NCI-H345 treated with DMSO at 0.1 percent for 48 hours (cell line): ENCODE measurements around the gene CAMK2D.

Experiments used
- DNase-seq: peaks from one replicate; lab custom pipeline; 2025; ENCODE audit not compliant: unreplicated experiment; lab: John Stamatoyannopoulos, UW

CAMK2D gene

DNA sequence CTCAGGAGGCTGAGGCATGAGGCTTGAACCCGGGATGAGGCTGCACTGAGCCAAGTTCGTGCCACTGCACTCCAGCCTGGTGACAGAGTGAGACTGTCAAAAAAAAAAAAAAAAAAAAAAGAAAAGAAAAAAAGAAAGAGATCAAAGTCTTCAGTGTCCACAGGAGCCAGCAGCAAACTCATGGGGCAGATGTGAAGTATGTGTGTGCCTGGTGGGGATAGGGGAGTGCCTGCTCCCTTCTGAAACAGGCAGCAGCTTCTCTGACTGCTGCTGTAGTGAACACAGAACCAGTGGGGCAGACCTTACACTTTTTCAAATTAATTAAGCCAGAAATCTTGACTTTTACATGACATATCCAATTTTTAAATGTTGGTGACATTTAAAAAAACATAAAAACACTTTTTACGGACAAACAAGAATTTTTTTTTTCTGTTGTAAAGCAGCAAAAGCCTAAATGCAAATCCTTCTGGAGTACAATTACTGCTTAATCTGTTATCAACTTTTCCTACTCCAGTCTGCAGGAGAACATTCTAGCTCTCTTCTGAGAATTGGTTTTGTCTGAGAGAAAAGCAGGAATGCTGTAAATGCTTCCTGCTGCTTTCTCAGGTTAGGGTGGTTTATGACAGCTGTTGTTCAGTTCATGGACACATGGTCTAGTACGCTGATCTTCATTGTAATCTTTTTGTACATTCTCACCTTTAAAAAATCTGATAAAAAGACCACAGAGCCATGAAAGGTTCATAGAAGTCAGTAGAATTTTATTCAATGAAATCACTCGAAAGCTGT is 311.1 kb downstream of the CAMK2D start:
- no peak for DNase-seq

DNA sequence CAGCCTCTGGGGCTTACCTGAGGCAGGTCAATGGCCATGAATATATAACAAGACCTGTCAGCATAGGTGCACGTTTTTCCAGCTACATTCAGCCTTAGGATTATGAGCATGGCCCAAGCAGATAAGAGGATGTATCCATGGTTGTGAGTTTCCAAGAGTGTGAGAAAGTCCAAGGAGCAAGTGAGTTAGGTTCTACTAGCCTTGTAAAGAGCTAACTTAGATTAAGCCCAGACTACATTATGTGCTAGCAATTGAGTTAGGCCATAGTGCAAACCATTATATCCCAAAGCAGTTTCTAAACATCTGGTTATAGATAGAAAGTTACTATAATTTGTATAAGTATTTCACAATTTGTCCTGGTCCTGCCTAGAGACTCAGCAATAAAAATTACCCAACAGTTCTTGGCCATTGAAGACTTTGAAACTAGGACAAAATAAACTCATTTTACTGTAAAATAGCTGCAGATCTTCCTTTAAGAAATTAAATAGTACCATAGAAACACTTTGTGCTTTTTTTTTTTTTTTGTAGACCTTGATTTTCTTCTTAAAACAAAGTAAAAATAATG is 312.0 kb downstream of the CAMK2D start:
- no peak for DNase-seq

DNA sequence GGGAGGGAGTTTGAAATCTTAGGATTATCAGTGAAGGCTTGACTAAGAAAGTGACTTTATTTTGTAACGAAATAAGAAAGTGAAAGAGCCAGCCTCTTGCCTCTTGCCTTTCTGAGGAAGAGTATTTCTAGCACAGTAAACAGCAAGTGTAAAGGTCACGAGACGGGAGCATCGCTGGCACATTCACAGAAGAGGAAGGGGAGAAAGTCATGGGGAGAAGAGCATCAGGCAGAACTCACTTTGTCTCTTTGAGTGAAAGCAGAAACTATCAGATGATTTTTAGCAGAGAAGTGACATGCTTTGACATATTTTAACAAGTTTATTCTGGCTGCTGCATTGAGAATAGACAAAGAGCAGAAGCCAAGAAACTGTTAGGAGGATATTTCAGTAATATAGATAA is 313.8 kb downstream of the CAMK2D start:
- no peak for DNase-seq

DNA sequence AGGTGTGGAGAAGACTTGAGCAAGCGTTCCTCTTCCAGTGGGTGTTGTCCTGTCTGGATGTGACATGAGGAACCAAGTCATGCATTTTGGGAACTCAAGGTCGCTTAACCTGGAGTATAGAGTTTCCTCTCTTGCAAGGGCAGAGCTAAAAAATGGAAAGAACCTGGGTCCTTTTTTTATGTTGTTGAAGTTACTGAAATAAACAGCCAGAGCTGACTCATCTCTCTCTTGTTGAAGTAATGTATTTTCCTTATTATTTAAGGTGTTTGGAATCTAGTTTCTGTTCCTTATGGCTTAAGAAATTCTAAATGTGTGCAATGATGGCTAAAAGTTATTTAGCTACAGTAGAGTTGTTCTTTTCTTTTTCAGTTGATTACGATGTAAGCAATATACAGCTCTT is 314.5 kb downstream of the CAMK2D start:
- DNase-seq = no peak

DNA sequence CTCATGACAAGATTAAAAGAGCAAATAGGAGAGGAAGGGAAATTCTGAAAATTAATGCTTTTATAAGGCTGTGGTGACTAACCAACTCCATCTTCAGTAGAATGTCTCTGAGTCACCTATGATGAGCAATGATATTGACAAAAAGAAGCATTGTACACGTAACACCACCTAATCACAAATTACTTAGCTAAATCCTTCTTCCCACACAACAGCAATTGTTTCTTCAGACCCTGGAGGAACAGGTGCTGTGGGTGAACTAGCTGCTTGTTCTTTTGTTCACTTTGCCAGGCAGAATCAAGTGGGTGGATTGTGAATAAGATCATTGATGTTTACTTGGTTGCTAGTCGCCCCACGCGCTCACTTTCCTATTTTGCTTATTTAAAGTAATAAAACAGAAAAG is 315.5 kb downstream of the CAMK2D start:
- no peak for DNase-seq

DNA sequence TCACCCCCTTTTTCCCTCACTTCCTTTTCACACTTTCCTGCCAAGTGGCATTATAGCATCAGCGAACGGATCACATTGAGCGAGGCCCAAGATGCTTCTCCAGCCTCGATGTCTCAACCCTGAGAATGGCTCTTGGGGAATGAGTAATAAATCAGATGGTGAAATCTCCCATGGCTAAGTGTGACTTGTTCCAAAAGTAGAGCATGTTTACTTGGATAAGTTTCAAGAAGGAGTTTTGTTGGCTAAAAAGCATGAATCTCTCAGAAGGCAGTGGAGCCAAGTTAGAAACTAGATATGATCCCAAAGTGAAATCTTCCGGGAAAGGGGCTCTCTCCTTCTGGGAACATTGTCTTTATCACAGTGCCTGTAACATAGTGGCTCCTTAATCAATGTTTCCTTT is 316.3 kb downstream of the CAMK2D start:
- no peak for DNase-seq

DNA sequence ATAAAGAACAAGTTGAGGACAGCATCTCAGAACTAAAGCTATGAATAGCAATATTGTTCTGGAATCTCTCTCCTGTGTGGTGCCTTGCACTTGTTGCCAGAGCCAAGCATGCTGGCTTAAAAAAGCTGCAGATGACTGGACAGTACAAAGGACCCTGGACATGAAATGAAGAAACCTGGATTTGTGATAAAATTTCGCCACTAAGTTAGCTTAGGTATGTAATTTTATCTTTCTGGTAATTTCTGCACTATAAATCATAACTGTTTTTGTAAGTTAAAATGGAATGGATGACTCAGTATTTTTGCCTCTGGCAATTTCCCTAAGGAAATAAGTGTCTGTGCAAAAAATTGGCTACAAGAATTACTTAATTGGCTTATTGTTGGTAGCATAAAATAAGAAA is 317.2 kb downstream of the CAMK2D start:
- no peak for DNase-seq

DNA sequence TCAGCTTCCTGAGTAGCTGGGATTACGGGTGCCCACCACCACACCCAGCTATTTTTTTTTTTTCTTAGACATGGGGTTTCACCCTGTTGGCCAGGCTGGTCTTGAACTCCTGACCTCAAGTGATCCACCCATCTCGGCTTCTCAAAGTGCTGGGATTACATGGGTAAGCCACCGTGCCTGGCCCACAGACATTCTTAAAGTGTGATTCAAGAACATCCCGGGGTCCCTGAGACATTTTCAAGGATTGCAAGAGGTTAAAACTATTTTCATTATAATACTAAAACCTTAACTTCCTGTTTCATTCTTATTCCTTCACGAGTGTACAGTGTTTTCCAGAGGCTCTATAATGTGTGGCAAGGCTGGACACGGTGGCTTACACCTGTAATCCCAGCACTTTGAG is 318.7 kb downstream of the CAMK2D start:
- no peak for DNase-seq

DNA sequence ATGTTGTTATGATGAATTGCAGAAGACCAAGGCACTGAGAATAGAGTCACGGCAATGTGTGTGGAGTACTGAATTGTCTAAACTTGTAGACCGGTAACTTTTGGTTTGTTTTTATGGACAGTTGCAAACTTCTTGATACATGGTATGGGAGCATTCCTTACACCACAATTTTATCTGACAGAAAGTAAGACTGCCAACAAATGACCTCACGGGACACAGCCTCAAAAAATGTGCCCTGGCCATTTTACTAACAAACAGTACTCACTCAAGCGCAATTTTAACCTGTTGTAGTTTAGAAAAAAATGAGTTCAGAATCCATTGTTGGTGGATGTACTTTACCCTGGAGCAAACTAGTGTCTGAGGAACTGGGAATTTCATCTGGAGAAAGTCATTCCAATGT is 321.2 kb downstream of the CAMK2D start:
- DNase-seq = no peak

DNA sequence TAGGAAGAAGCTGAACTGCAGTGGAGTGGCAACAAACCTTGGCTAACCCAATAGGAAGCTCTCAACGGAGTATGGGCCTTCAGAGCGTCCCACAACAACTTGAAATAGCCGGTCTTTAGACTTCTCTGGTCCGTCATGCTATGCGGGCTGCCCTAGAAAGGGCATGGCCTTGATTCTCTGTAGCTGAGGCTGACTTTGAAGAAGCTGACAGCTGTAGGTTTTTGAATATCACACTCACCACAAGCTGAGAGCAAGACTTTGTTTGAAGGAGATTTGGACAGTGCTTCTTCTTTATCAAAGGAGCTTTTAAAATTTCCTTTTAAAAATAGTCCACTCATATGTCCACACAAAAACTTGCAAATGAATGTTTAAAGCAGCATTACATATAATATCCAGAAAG is 322.9 kb downstream of the CAMK2D start:
- no peak for DNase-seq

DNA sequence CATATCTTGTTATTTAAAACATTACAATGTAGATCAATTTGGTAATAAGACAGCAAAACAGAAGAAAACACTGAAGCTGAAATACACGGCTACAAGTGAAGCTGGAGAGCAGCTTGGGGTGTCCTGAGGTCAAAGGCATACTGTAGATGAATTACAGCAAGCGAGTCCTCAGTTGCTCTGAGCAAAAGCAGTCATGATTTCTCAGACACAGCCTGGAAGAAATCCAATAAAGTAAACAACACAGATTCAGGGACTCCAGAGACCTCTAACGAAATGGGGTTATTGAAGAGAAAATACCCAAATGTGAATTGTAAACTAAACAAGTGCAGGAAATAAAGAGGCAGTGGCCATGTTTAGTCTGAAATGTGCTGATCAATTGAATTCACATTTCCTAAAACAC is 324.4 kb downstream of the CAMK2D start:
- no peak for DNase-seq

DNA sequence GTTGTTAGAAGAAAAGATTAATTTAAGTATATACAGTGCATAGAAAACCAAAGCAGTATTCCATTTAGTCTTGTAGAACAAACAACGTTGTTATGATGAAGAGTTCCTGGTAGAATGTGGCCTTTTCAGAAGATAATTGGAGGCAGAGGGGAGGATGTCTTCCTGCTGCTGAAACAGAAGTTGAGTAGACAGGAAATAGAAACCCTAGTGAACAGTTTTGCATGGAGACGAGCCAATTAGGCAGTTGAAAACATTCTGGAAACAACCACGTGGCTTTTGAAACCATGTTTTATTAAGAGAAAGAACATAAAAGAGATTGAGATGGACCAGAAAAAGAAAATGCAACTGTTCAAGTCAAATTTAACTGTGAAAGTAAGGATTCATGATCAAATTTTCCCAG is 325.2 kb downstream of the CAMK2D start:
- no peak for DNase-seq

DNA sequence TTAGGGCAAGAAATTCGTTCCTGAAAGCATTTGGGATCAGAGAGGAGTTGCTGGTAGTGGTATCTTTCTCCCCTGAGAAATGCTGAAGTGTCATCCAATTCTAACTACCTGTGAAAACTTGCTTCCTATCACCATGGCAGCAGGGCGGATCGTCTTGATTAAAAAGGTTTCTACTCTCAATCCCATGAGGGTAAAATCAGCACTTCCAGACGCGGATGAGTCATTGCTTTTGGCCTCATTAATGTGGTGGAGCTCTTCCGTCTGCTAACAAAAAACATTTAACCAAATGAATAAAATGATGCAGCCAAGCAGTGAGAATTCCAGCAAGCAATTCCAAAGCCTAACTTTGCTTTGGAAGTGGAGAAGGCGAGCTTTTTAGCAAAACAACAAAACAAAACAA is 325.6 kb downstream of the CAMK2D start:
- DNase-seq = no peak

DNA sequence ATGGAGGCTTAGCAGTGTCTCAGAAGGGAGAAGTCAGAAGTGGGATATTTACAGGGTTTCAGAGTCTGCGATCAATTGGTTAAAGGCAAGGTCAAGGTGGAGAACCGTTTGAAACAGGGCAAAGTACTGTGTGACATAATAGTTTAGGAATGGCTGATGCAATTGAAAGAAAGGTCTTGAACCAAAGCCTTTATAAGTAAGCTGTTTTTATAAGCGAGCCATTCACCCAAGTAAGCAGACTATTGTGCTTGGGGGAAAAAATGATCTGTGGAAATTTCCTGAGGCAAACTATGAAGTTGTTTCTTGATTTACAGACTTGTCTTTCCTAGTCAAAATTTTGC is 327.3 kb downstream of the CAMK2D start:
- DNase-seq = no peak

DNA sequence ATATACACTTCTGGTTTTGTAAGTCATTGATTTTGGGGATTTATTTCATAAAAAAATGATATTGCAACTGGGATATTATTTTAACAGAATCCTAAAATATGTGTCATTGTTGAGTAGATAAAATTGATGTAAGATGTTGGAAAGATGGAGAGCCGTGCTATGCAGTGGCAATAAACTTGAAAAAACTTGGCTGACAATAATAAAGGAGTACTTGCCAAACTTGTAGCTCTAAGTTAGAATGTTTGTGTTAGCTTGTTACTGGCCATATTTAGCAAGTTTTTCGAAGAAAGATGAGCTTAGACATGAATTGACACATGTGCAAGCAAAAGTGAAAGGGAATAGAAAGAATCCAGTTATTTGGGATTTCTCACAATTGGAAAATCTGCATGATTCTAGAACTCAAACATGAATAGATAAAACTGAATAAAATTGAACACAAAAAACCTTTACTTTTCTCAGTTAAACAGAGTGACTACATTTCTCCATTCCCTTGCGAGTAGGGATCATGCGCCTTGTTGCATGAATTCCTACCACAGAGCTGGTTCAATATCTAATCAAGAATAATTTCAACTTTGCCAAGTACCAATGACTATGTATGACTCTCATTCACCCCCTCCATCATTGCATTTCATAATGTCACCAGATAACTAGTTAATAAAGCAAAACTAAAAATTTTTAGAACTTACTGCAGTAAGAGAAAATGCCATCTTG is 327.8 kb downstream of the CAMK2D start:
- no peak for DNase-seq

DNA sequence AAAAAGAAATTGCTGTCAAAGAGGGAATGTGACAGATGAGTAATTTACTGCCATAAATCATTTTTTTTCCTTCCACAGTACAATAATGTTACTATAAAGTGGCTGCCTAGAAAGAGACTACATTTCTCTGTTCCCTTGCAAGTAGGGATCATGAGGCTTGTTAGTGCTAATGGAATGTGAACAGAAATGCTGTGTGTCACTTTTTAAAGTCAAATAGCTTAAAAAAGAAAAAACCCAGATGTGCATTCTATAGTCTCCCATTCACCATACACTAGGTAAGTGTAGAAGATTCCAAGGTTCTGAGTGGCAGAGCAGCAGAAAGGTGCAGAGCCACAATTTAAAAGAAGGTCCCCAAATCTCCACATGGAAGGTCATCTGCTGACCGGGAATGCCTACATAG is 328.4 kb downstream of the CAMK2D start:
- DNase-seq = no peak

DNA sequence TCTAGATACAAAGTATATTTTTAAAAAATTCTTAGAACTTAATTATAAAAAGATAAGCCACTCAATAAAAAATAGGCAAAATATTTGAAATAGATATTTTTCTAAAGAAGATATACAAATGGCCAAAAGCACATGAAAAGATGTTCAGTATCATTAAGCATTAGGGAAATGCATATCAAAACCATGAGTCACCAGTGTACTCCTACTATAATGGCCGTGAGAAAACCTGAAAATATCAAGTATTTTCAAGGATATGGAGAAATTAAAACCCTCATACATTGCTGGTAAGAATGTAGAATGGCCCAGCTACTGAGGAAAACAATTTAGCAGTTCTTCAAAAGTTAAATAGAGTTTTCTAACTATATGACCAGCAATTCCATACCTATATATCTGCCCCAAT is 337.9 kb downstream of the CAMK2D start:
- DNase-seq = no peak

DNA sequence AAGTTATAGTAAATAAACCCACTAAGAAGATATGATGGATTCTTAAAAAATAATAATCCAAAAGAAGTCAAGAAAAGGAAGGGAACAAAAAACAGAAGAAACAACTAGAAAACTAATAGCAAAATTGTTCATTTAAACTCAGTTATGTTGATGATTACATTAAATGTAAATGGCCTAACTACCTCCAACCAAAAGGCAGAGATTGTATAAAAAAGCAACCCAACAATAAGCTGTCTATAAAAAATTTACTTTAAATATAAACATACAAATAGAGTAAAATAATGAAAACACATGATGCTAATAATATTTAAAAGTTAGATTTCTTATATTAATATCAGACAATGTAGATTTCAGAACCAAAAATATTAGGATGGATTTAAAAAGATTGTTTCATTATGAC is 340.6 kb downstream of the CAMK2D start:
- no peak for DNase-seq

DNA sequence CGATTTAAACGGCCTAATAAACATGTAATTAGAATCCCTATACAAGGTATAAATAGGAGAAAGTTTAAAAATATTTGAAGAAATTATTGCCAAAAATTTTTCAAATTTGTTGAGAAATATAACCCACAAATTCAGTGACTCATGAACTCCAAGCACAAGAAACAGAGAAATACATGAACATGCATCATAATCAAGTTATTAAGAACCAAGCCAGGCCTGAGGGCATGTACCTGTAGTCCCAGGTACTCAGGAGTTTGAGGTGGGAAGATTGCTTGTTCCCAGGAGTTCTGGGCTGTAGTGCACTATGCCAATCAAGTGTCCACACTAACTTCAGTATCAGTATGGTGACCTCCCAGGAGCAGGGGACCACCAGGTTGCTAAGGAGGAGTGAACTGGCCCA is 341.9 kb downstream of the CAMK2D start:
- no peak for DNase-seq

DNA sequence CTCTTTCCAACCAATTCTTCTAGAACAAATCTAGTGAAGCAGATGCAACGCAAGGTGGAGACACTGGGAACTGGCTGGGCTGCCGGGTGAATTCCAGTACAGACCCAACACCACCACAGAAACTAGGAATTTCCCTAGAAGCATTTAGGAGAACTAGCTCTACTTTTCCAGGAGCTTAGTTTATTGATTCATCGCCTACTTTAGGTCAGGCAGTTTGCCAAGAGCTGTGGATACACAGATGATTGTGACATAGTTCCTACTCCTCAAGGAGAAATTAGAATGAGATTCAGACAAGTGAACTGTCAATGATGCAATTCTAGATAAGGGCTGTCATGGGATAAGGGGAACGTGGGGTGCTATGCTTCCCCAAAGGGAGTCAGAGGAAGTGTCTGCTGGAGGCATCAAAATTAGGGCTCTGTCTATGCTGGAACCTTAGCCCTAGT is 350.0 kb downstream of the CAMK2D start:
- no peak for DNase-seq

DNA sequence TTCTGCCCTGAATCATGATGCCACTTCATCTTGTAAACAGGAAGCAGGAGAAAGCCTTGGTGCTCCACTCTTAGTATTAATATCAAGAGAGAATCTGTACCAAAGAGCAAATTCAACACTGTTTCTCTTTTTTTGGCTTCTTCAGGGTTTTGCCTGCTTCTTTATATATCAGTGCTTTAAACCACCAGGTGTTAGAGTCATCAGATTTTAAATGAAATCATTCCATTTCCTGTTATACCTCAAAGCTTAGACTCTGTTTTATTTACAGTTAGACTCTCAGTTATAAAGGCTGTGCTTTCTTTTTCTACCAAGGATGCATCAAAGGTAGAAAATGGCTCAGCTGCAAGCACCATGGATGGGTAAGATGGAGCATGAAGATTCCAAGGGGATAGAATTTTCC is 350.9 kb downstream of the CAMK2D start:
- no peak for DNase-seq

DNA sequence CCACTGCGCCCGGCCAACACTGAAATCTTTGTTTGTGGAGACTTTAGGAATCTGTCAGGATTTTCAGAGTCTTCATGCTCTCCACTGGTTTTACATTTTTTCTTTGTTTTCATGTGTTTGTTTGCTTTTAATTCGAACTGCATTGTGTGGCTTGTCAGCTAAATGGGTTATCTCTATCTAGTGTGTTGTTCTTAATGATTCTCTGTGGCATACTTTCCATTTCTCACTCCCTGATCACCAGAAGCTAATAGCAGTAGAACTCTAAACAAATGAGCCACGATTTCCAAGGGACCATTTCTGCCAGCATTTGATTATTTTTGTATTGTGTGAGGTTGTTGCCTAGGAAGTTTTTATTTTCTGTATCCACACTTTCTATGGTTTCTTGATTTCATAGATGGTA is 352.4 kb downstream of the CAMK2D start:
- no peak for DNase-seq

DNA sequence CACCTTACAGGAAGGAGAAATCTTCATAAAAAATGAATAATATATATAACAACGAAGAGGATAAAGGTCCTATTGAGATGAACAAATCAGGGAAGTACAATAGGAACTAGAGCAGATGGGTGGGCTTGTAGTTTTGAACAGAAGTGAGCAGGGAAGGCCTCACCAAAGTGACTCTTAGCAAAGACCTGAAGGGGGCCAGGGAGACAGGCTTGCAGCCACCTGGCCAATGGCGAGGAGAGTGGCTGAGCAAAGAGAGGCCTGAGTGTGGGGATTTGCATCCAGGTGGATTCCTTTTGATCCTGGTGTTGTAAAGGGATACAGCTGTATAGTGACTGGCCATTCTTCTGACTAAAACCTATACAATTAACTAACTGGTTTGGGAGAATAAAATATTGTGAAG is 354.1 kb downstream of the CAMK2D start:
- DNase-seq = peak; percentile 23
